Astrocyte (in vitro differentiated cells and primary cell): ENCODE measurements around the gene UGT1A8. TPM values are rescaled to one million over a fixed set of nuclear protein-coding genes. Genes with fewer than 3 reads are reported as not detected.

Experiments used
- DNase-seq: peaks from one replicate; pipeline ENCODE4 v3.0.0-alpha.2; 2010; ENCODE audit warnings: low read depth
- FAIRE-seq: peaks from 2 replicates; lab custom pipeline; 2011; peaks lifted over from hg19 to GRCh38; lab: Jason Lieb, UNC
- H2AFZ ChIP-seq: 2 replicates; pipeline ENCODE4 v1.6.0; 2012; ENCODE audit warnings: low read depth, low read length, inconsistent platforms
- H3K27ac ChIP-seq: 2 replicates; pipeline ENCODE4 v1.5.1; 2011; ENCODE audit warnings: low read depth, low read length, inconsistent platforms
- H3K27me3 ChIP-seq: 2 replicates; pipeline ENCODE4 v1.6.0; 2011; ENCODE audit warnings: low read length, inconsistent platforms; ENCODE audit not compliant: insufficient read depth
- H3K36me3 ChIP-seq: 2 replicates; pipeline ENCODE4 v1.5.1; 2011; ENCODE audit warnings: low read length, inconsistent platforms; ENCODE audit not compliant: insufficient read depth
- H3K4me1 ChIP-seq: 2 replicates; pipeline ENCODE4 v1.5.1; 2011; ENCODE audit warnings: low read length, inconsistent platforms; ENCODE audit not compliant: insufficient read depth
- H3K4me2 ChIP-seq: 2 replicates; pipeline ENCODE4 v1.6.0; 2012; ENCODE audit warnings: low read length, inconsistent platforms
- H3K4me3 ChIP-seq: 2 replicates; pipeline ENCODE4 v1.5.1; 2011; ENCODE audit warnings: low read depth, mild to moderate bottlenecking, low read length, inconsistent platforms; ENCODE audit not compliant: insufficient read depth
- H3K79me2 ChIP-seq: 2 replicates; pipeline ENCODE4 v1.6.0; 2012; ENCODE audit warnings: mild to moderate bottlenecking, low read length, inconsistent platforms; ENCODE audit not compliant: insufficient read depth
- H3K9ac ChIP-seq: 2 replicates; pipeline ENCODE4 v1.6.0; 2012; ENCODE audit warnings: mild to moderate bottlenecking, low read length, inconsistent platforms
- H3K9me3 ChIP-seq: 2 replicates; pipeline ENCODE4 v1.5.1; 2012; ENCODE audit warnings: low read depth, mild to moderate bottlenecking, low read length, inconsistent platforms; ENCODE audit not compliant: insufficient read depth
- H4K20me1 ChIP-seq: 2 replicates; pipeline ENCODE4 v1.6.0; 2012; ENCODE audit warnings: low read length, inconsistent platforms; ENCODE audit not compliant: insufficient read depth
- H3K27ac Mint-ChIP-seq: one replicate; pipeline ENCODE4 v1.8.0; 2021; ENCODE audit warnings: mild to moderate bottlenecking, mixed read lengths; ENCODE audit not compliant: unreplicated experiment
- H3K27me3 Mint-ChIP-seq: one replicate; pipeline ENCODE4 v1.8.0; 2021; ENCODE audit warnings: low read depth, mixed read lengths; ENCODE audit not compliant: unreplicated experiment
- H3K36me3 Mint-ChIP-seq: one replicate; pipeline ENCODE4 v1.8.0; 2021; ENCODE audit warnings: low read depth, mixed read lengths; ENCODE audit not compliant: unreplicated experiment
- H3K4me1 Mint-ChIP-seq: one replicate; pipeline ENCODE4 v1.8.0; 2021; ENCODE audit warnings: low read depth, mixed read lengths; ENCODE audit not compliant: unreplicated experiment
- H3K4me3 Mint-ChIP-seq: one replicate; pipeline ENCODE4 v1.8.0; 2021; ENCODE audit warnings: mild to moderate bottlenecking, moderate library complexity, mixed read lengths; ENCODE audit not compliant: unreplicated experiment
- H3K9me3 Mint-ChIP-seq: one replicate; pipeline ENCODE4 v1.8.0; 2021; ENCODE audit warnings: mild to moderate bottlenecking, mixed read lengths; ENCODE audit not compliant: unreplicated experiment
- CTCF ChIP-seq: IDR thresholded peaks from 2 replicates; pipeline ENCODE4 v1.5.1; 2011; ENCODE audit warnings: low read depth, mild to moderate bottlenecking, inconsistent platforms, low read length, moderate library complexity; ENCODE audit not compliant: insufficient read depth
- EZH2 ChIP-seq: IDR thresholded peaks from 2 replicates; pipeline ENCODE4 v1.6.1; 2012; ENCODE audit warnings: mild to moderate bottlenecking, low read length, inconsistent platforms; ENCODE audit not compliant: insufficient read depth
- total RNA-seq: library from RNA; stranded (reverse); gene quantifications from 2 replicates; pipeline ENCODE4 v1.2.1, GENCODE V29; 2021

Gene UGT1A8
- total RNA-seq, 1 donor from 2014 or later = not detected

- DNase-seq = no peak
- H3K27ac Mint-ChIP-seq = no peak overlapping the region
These were observed 181.7 kb downstream of the UGT1A8 start for GRCh38 chr2:233799087-233799665.

DNA sequence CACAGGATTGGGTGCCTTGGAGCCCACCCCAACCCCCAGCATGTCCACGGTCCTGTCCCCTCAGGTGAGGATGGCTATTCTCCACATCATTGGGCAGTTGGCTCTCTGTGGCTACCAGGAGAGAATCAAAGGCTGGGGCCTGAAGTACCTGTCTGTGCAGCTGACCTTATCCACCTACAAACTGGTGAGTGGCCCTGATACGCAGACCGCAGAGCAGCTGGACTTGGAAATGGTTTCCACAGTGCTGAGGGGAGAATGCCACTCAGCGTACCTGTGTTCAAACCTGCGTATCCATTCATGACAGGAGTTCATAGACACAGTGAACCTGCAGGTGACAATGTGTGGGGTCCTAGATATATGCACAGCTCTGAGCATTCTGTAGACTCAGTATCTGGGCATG, 182.3 kb downstream of the UGT1A8 start:
- FAIRE-seq (no peak), DNase-seq (no peak)
- Mint-ChIP-seq H3K27ac (no peak overlapping the region), H3K4me3 (no peak overlapping the region), H3K27me3 (peaks cover 38% of the 10 kb centered on the region), H3K9me3 (peaks cover 4% of the 10 kb centered on the region), H3K36me3 (no peaks in the 10 kb centered on the region), H3K4me1 (peaks cover 4% of the 10 kb centered on the region)
- no peaks in the 10 kb centered on the region for H4K20me1 ChIP-seq
- peaks cover 5% of the 10 kb centered on the region for H3K4me1 ChIP-seq
- H3K4me3 ChIP-seq = no peak overlapping the region
- H3K4me2 ChIP-seq = no peak overlapping the region
- peaks cover under 1% of the 10 kb centered on the region for H3K27me3 ChIP-seq
- H3K36me3 ChIP-seq = no peaks in the 10 kb centered on the region
- no peak overlapping the region for H2AFZ ChIP-seq
- TF ChIP-seq EZH2 (no peak), CTCF (no peak)
- no peaks in the 10 kb centered on the region for H3K79me2 ChIP-seq
- H3K27ac ChIP-seq = no peak overlapping the region
- no peaks in the 10 kb centered on the region for H3K9me3 ChIP-seq
- H3K9ac ChIP-seq = no peak overlapping the region

More at GRCh38 chr2:233799087-233799665, 181.7 kb downstream of the UGT1A8 start:
- no peak overlapping the region for H3K4me2 ChIP-seq
- no peaks in the 10 kb centered on the region for H3K9me3 ChIP-seq
- H3K36me3 Mint-ChIP-seq = no peaks in the 10 kb centered on the region
- H3K4me1 Mint-ChIP-seq = peaks cover 4% of the 10 kb centered on the region
- no peak overlapping the region for H2AFZ ChIP-seq
- H3K27me3 ChIP-seq = no peaks in the 10 kb centered on the region
- H3K27me3 Mint-ChIP-seq = peaks cover 34% of the 10 kb centered on the region
- peaks cover 5% of the 10 kb centered on the region for H3K4me1 ChIP-seq
- H3K27ac ChIP-seq = no peak overlapping the region
- FAIRE-seq = no peak
- no peak overlapping the region for H3K4me3 Mint-ChIP-seq
- H3K4me3 ChIP-seq = no peak overlapping the region
- H4K20me1 ChIP-seq = no peaks in the 10 kb centered on the region
- H3K9me3 Mint-ChIP-seq = peaks cover 4% of the 10 kb centered on the region
- TF ChIP-seq CTCF = no peak
- TF ChIP-seq EZH2 = no peak
- H3K79me2 ChIP-seq = no peaks in the 10 kb centered on the region
- no peaks in the 10 kb centered on the region for H3K36me3 ChIP-seq
- no peak overlapping the region for H3K9ac ChIP-seq

DNA sequence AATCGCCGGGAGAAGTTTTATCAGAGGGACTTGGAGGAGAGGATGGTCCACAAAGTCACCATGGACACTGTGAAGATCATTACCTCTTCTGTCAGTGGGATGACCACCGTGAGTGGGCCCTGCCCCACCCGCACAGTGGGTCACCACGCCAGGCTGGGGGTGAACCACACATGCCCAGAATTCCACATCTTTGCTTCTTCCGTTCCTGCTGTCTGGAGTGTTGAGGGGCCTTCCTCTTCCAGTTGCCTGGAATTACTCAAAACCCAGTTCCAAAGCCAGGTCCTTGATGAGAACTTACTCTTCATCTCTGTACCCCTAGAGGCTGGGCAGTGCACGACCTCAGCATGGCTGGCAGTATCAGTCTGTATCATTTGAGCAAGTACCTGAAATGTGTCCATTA, 182.8 kb downstream of the UGT1A8 start:
- peaks cover 4% of the 10 kb centered on the region for H3K9me3 Mint-ChIP-seq
- peaks cover 4% of the 10 kb centered on the region for H3K27me3 ChIP-seq
- no peak overlapping the region for H3K4me2 ChIP-seq
- no peak overlapping the region for H3K4me3 ChIP-seq
- H3K4me1 ChIP-seq = peaks cover 5% of the 10 kb centered on the region
- no peak overlapping the region for H3K27ac ChIP-seq
- no peaks in the 10 kb centered on the region for H3K36me3 Mint-ChIP-seq
- peaks cover 4% of the 10 kb centered on the region for H3K4me1 Mint-ChIP-seq
- no peaks in the 10 kb centered on the region for H3K79me2 ChIP-seq
- H4K20me1 ChIP-seq = no peaks in the 10 kb centered on the region
- peaks cover 38% of the 10 kb centered on the region for H3K27me3 Mint-ChIP-seq
- H3K9me3 ChIP-seq = no peaks in the 10 kb centered on the region
- DNase-seq (no peak), FAIRE-seq (no peak)
- no peak overlapping the region for H2AFZ ChIP-seq
- H3K9ac ChIP-seq = no peak overlapping the region
- TF ChIP-seq EZH2 (no peak), CTCF (no peak)
- no peaks in the 10 kb centered on the region for H3K36me3 ChIP-seq
- no peak overlapping the region for H3K4me3 Mint-ChIP-seq
- no peak overlapping the region for H3K27ac Mint-ChIP-seq
